SU-DHL-6 (cell line): ENCODE measurements around the gene POPDC2.

Experiments used
- H2AFZ ChIP-seq: fragments of 200-600 bp; sonication (generic); 2 replicates; pipeline ENCODE4 v1.6.1; 2014; ENCODE audit warnings: low read depth, mild to moderate bottlenecking, moderate library complexity, mixed read lengths, antibody characterized with exemption, low read length; ENCODE audit not compliant: severe bottlenecking
- H3F3A ChIP-seq: fragments of 200-600 bp; shearing (Covaris generic); 2 replicates; pipeline ENCODE4 v1.6.0; 2016; ENCODE audit warnings: antibody characterized with exemption, mild to moderate bottlenecking; ENCODE audit not compliant: insufficient read depth
- H3K27ac ChIP-seq: fragments of 200-600 bp; sonication (generic); 2 replicates; pipeline ENCODE4 v1.5.1; 2016; ENCODE audit warnings: low read depth, mild to moderate bottlenecking, low read length, moderate library complexity, mixed read lengths
- H3K27me3 ChIP-seq: fragments of 200-600 bp; sonication (generic), shearing (Covaris generic); 2 replicates; pipeline ENCODE4 v1.6.0; 2014; ENCODE audit warnings: mild to moderate bottlenecking, low read length
- H3K36me3 ChIP-seq: fragments of 200-600 bp; sonication (generic); 2 replicates; pipeline ENCODE4 v1.6.1; 2014; ENCODE audit warnings: mild to moderate bottlenecking, low read length, mixed read lengths
- H3K4me2 ChIP-seq: fragments of 300-600, 200-600 bp; shearing (Covaris generic), sonication (generic); 2 replicates; pipeline ENCODE4 v1.6.0; 2014; ENCODE audit warnings: low read length, low read depth, mild to moderate bottlenecking; ENCODE audit not compliant: poor library complexity, severe bottlenecking
- H3K4me3 ChIP-seq: fragments of 200-600 bp; sonication (generic); 2 replicates; pipeline ENCODE4 v1.5.1; 2014; ENCODE audit warnings: antibody characterized with exemption, low read length, mild to moderate bottlenecking, mixed read lengths; ENCODE audit not compliant: insufficient read depth, poor library complexity, severe bottlenecking
- H3K79me2 ChIP-seq: fragments of 200-600 bp; sonication (generic); 2 replicates; pipeline ENCODE4 v1.6.1; 2014; ENCODE audit warnings: mild to moderate bottlenecking, low read length, moderate library complexity; ENCODE audit not compliant: insufficient read depth
- H3K9ac ChIP-seq: fragments of 200-600 bp; sonication (generic); 2 replicates; pipeline ENCODE4 v1.7.0; 2014; ENCODE audit warnings: mild to moderate bottlenecking, low read length
- H3K9me2 ChIP-seq: fragments of 200-600 bp; sonication (generic); replicated peaks from 2 replicates; pipeline ENCODE4 v1.6.1; 2014; ENCODE audit warnings: low read length; ENCODE audit not compliant: insufficient read depth
- H3K9me3 ChIP-seq: fragments of 200-600 bp; sonication (generic); 2 replicates; pipeline ENCODE4 v1.6.1; 2014; ENCODE audit warnings: low read length, mixed read lengths; ENCODE audit not compliant: insufficient read depth
- H4K20me1 ChIP-seq: fragments of 200-600 bp; sonication (generic); 2 replicates; pipeline ENCODE4 v1.6.1; 2014; ENCODE audit warnings: low read depth, mild to moderate bottlenecking, antibody characterized with exemption, low read length, moderate library complexity, mixed read lengths
- EZH2phosphoT487 ChIP-seq: fragments of 200-600 bp; sonication (generic), shearing (Covaris generic); conservative IDR thresholded peaks from 2 replicates; pipeline ENCODE4 v1.6.1; 2018; ENCODE audit warnings: mild to moderate bottlenecking, antibody characterized with exemption, low read length, moderate library complexity, mixed read lengths
- TF ChIP-seq, protein P1 (sequence below): fragments of 200-600 bp; sonication (generic); IDR thresholded peaks from one replicate; pipeline ENCODE4 v1.5.1; 2017; ENCODE audit warnings: antibody characterized with exemption, mild to moderate bottlenecking, low read length, moderate library complexity; ENCODE audit not compliant: insufficient read depth, poor library complexity, severe bottlenecking

Gene POPDC2

DNA sequence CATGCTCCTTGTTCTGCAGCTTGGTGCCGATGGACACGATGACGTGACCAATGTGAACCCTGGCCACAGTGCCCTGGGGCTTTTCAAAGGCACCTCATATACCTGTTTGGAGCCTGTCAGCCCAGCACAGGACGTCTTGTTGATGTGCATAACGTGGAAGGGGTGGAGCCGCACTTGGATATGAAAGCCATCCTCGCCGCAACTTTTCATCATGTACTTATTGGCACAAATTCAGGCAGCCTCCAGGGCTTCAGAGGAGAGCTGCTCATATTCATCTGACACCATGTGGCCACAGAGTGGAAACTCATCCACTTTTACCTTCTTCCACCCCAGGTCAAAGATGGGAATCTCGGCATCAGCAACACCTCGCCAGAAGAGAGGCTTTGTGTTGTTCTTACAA, 24.7 kb downstream of the POPDC2 start:
- no peak overlapping the region for H2AFZ ChIP-seq
- TF ChIP-seq EZH2phosphoT487 = no peak
- TF ChIP-seq, protein P1, sequence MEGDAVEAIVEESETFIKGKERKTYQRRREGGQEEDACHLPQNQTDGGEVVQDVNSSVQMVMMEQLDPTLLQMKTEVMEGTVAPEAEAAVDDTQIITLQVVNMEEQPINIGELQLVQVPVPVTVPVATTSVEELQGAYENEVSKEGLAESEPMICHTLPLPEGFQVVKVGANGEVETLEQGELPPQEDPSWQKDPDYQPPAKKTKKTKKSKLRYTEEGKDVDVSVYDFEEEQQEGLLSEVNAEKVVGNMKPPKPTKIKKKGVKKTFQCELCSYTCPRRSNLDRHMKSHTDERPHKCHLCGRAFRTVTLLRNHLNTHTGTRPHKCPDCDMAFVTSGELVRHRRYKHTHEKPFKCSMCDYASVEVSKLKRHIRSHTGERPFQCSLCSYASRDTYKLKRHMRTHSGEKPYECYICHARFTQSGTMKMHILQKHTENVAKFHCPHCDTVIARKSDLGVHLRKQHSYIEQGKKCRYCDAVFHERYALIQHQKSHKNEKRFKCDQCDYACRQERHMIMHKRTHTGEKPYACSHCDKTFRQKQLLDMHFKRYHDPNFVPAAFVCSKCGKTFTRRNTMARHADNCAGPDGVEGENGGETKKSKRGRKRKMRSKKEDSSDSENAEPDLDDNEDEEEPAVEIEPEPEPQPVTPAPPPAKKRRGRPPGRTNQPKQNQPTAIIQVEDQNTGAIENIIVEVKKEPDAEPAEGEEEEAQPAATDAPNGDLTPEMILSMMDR = no peak

DNA sequence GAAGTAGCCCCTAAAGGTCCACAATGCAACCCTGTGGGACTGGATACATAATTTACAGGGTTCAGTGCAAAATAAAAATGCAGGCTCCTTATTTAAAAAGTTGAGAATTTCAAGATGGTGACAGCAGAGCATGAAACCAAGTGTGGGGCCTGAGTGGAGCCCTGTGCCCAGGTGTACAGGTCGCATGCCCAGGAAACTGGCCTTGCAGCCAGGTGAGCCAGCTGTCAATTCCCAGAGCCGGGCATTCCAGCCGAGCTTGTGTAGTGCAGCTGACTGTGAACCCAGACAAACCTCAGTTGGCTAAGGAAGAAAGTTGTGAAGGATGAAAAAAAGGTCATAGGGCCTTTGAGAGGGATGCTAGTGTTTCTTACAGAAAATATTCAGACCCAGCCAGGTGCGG, 27.6 kb downstream of the POPDC2 start:
- Histone ChIP-seq H3K36me3 (no peaks in the 10 kb centered on the region), H4K20me1 (no peaks in the 10 kb centered on the region), H3K9me3 (no peaks in the 10 kb centered on the region), H3K79me2 (no peaks in the 10 kb centered on the region), H3K9me2 (no peaks in the 10 kb centered on the region), H3K4me2 (no peak overlapping the region), H3K27me3 (no peaks in the 10 kb centered on the region), H3K9ac (no peak overlapping the region), H3F3A (no peaks in the 10 kb centered on the region), H3K4me3 (no peak overlapping the region), H2AFZ (no peak overlapping the region), H3K27ac (no peak overlapping the region)
- TF ChIP-seq, protein P1 = no peak
- TF ChIP-seq EZH2phosphoT487 = no peak

More for the DNA sequence above, 24.7 kb downstream of the POPDC2 start:
- Histone ChIP-seq H4K20me1 (no peaks in the 10 kb centered on the region), H3K4me3 (no peak overlapping the region), H3K27ac (no peak overlapping the region), H3K36me3 (no peaks in the 10 kb centered on the region), H3K4me2 (no peak overlapping the region), H3K9me2 (no peaks in the 10 kb centered on the region), H3K27me3 (no peaks in the 10 kb centered on the region), H3F3A (no peaks in the 10 kb centered on the region), H3K9ac (no peak overlapping the region), H3K9me3 (no peaks in the 10 kb centered on the region), H3K79me2 (no peaks in the 10 kb centered on the region)

DNA sequence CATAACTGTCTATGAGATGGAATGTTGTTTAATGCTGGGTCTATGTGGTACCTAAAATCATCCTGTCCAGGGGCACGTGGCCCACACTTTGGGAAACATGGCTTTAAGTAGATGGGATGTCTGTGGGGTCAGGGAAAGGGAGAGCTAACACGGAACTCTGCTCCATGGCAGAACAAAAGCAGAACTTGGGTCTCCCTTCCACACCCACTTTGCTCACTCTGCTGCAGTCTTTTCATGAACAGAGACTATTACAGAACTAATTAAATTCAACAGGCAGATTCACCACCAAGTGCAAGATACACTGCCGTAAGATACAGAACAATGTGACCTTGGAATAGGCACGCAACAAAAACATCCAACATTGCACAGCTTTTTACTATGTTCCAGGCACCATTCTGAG, 28.2 kb downstream of the POPDC2 start:
- no peak overlapping the region for H3K27ac ChIP-seq
- H3K27me3 ChIP-seq = no peaks in the 10 kb centered on the region
- H3K9me2 ChIP-seq = no peaks in the 10 kb centered on the region
- no peaks in the 10 kb centered on the region for H3K36me3 ChIP-seq
- no peak for TF ChIP-seq EZH2phosphoT487
- TF ChIP-seq, protein P1 = no peak
- H3K4me2 ChIP-seq = no peak overlapping the region
- H3K79me2 ChIP-seq = no peaks in the 10 kb centered on the region
- no peaks in the 10 kb centered on the region for H3F3A ChIP-seq
- no peak overlapping the region for H3K4me3 ChIP-seq
- H2AFZ ChIP-seq = no peak overlapping the region
- H3K9me3 ChIP-seq = no peaks in the 10 kb centered on the region
- no peak overlapping the region for H3K9ac ChIP-seq
- H4K20me1 ChIP-seq = no peaks in the 10 kb centered on the region

DNA sequence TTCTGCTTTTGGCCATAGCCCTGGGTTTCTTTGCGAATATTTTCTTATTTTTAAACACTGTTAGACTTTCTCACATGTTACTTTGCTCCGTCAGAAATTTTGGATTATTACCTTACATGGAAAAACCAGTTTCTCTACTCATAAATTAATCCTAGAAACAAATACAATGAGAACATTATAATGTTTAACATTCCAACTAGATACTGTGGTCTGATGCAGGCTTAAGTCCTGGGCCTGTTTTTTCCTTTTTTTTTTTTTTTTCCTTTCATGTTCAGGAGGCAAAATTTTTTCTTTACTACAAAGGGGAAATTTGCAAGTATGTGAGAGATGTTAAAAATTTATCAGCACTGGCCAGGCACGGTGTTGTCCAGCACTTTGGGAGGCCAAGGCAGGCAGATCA, 28.9 kb downstream of the POPDC2 start:
- Histone ChIP-seq H3K9ac (no peak overlapping the region), H3K27me3 (no peaks in the 10 kb centered on the region), H3K36me3 (no peaks in the 10 kb centered on the region), H3K9me2 (no peaks in the 10 kb centered on the region), H4K20me1 (no peaks in the 10 kb centered on the region), H3K79me2 (no peaks in the 10 kb centered on the region), H3K4me2 (no peak overlapping the region), H3K27ac (no peak overlapping the region), H3K4me3 (no peak overlapping the region), H3K9me3 (no peaks in the 10 kb centered on the region), H2AFZ (no peak overlapping the region), H3F3A (no peaks in the 10 kb centered on the region)
- no peak for TF ChIP-seq EZH2phosphoT487
- TF ChIP-seq, protein P1 = no peak
